OCI-M2 (cell line): Measurements from ENCODE around the gene CKB.

Experiments used
- DNase-seq: peaks from one replicate; lab custom pipeline; 2025; ENCODE audit not compliant: unreplicated experiment; lab: John Stamatoyannopoulos, UW

The CKB gene

DNA sequence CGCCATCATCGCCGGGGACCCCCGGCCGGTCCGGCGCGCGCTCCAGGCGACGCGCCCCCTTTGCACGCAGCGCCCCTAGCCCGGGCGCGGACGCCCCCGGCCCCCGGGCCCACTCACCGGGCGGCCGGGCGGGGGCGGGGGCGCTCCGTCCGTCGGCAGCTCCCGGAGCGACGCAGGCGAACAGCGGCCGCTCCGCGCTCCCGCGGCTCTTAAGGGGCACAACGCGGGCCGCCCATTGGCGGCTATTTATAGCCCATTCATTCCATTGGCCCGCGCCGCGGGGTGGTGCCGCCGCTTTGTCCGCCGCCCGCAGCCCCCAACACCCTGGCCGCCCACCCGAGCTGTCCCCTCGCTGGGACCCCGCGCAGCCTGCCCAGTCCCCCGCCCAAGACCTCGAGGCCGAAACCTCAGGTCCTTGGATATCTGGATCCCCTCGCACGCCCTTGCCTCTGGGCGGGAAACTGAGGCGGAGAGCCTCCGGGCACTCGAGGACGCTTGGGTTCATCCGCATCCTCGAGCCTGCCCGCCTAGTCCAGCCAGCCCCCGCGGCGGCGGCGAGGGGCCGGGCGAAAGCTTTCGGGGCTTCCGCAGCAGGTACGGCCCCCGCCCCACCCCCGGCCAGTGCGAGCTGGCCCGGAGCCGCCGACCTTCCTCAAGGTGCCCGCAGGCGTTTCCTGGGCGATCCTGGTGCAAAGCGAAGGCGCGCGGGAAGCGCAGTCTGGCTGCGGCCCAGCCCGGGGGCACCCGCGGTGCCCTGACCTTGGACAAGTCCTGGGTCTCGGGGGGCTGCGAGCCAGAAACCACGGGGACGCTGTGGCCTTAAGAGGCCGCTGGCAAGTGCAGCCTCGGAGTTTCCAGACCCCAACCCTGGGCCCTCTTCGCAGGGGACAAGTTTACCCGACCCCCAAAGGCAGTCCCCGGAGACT lies at the start of gene CKB:
Gene CKB, minus strand, starts transcription at position 182 of the 926 bp plus-strand sequence. CDS start 337 bp downstream, outside the sequence.
- DNase-seq = no peak

DNA sequence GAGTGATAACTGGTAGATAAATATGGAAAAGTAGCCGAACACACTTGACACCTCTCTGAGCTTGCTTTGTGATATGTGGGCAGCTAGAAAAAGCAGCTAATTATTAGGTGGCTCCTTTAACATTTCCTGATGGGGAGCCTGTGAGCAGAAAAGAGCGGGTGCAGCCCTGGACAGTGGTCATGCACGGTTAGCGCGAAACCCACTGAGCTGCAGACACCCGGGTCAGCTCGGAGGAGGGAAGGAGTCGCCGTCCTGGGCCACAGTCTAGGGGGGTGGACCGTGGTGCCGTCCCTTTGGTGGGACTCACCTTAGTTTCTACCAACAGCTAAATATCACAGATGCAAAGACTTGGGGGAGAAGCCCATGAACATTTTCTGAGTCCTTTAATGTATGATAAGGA lies 46.8 kb upstream of the CKB start:
- DNase-seq = no peak

DNA sequence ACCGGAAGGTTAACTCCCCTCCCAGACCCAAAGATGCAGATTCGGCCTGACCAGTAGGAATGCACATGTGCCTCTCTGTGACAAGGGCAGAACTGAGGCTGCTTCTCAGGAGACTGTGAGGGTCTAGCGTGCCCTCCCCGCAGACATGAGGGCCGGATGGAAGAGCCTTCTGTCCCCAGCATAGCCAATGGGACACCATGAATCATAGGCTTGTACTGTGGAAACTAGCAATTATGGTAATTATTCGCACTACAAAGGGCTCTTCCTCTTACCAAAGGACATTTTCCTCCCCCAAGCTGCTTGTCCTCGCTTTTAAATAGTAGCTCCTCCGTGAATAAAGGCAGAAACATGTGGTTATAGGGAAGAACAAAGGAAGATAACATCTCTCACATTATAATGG lies 46.3 kb upstream of the CKB start:
- DNase-seq = no peak

DNA sequence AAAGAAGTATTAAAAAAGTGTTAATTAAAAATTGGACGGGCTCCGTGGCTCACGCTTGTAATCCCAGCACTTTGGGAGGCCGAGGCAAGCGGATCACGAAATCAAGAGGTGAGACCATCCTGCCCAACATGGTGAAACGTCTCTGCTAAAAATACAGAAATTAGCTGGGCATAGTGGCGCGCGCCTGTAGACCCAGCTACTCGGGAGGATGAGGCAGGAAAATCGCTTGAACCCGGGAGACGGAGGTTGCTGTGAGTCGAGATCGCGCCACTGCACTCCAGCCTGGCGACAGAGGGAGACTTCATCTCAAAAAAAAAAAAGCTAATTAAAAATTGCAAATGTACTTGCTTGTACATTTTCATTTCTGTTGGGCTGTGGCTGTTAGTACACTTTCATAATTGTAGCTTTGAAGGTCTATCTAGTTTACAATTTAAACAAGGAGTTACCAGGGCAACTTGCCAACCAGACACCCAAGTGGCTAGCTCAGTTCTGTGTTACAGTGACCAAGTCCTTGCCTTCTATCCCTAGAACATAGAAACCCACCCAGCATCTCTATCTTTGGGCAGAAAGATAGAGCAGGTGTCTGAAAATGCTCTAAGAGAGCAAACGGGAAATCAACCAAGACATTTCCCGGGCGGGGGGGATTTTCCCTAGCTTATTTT lies 41.3 kb upstream of the CKB start:
- DNase-seq = no peak

DNA sequence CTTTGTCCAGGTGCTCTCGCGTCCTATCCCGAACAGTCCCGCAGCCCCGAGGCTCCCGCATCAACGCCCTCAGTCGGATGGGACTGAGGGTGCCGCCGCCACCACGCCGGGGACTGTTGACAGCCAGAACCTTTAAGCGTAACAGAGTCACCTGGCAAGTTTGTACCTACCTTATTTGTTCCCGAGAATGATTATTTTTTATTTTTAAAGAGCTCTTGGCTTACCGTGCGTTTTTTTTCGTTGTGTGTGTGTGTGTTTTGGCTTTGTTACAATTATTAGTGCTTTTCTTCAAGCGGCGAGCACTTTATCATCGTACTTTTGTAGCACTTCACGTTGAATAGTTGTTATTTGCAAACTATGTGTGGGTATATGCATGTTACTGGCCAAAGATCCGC lies 40.6 kb upstream of the CKB start:
- no peak for DNase-seq

DNA sequence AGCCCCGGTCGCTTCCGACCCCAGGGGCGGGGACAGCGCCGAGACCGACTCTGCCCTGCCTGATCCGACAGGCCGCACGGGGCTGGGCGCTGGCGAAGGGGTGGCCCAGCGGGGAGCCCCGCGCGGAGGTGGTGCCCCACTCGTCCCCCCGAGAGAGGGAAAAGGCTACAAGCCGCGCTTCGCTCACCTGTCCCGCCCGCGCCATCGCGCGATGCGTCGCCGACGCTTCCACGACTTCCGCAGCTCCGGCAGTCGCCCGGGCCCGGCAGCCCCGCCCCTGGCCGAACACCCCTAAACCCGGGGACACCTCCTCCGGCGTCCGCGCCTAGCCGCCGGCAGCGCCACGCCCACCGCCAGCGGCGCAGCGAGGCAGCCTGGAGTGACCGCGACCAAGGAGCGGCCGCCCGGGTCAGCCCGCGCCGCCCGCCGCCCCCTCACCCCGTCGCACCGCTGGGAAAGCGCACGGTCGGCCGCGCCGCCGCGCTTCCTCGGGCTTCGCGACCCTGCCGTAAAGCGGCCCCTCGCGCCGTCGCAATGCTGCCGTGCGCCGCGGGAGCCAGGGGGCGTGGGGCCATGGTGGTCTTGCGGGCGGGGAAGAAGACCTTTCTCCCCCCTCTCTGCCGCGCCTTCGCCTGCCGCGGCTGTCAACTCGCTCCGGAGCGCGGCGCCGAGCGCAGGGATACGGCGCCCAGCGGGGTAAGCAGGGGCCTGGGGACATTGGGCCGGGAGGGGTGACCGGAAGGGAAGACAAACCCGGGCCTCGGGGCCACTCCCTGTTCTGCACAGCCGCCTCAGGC lies 40.0 kb upstream of the CKB start, which contains the start of the genes BAG5 and COA8:
Gene BAG5, minus strand, starts transcription at position 229 of the 797 bp plus-strand sequence. CDS start 1,493 bp downstream, outside the sequence.
Gene COA8, plus strand, starts transcription at position 532 of the 797 bp plus-strand sequence. Its CDS starts 42 bp downstream, at position 574.
- peak; percentile 48 for DNase-seq

DNA sequence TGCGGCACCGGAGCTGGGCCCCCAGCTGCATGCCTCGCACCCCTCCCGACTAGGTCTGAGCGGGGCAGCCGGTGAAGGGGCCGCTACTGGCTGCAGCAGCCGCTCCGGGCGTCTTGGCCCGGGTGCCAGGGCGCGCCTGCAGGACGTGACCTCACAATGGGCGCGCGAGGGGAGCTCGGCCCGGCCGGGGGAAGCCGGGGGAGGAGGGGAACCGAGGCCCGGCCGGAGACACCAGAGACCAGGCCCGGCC lies 39.5 kb upstream of the CKB start:
- DNase-seq = no peak

DNA sequence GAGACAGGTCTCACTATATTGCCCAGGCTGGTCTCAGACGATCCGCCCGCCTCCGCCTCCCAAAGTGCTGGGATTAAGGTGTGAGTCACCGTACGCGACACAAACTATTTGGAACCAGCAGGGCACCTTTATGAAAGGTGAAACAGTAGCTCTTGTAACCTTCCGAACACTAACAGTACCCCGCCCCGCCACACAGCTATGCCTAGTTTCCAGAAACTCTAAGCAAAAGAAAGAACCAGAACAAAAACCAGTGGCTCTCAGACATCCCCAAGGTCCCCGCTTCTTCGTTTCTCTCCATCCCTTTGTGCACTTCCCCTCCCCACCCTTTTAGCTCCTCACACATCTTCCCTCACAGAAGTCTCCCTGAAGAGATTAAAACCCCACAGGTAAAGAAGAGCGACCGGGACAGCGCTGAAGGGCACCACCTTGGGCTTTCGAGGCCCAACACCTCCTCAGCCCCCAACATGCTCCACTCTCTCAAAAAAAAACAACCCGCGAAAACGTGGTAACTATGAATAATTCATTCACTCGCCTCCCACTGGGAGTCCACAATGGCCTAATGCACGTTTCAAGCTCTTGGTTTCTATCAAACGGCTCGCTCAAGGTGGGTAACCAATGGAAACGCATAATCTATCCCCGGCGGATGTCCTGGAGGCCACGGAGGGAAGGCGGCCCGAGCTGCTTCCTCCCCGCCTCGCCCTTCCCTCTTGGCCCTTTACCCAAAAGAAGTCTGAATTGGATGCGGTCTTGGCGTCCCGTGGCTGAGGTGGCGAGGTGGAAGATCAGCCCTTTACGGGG lies 39.0 kb upstream of the CKB start:
- DNase-seq = no peak

DNA sequence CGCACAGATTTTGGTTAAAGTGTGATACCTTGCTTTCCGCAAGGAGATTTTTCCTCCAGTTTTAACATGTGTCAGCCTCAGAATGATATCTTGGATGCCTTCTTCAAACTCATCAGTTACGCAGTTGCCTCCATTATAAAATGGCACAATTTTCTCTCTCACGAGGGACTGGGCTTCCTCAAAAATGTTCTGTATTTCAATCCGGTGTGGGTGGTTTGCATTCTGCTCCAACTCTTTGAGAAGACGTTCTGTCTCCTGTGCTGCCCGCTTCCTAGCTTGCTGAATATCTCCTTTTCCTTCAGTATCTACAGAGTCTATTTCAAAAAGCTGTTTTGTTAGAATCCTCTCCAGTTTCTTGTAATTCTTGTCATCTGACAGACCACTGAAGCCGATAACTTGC lies 38.1 kb upstream of the CKB start:
- no peak for DNase-seq

DNA sequence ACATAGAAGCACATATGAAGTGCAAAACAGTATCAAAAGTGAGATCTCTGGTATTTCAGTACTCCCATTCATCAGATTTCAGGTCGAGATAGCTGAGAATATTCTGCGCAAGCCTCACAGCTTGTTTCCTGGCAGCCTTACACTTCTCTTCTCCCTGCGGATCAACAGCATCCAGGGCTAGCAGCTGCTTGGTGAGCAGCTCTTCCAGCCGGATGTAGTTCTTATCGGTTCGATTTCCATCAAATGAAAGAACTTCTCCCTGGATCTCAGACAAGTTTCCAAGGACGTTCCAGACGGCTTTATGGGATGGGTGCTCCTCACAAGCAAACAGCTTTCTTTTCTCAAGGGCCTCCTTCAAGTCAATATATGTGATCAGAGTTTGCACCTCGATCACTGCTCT lies 37.1 kb upstream of the CKB start:
- DNase-seq = no peak

DNA sequence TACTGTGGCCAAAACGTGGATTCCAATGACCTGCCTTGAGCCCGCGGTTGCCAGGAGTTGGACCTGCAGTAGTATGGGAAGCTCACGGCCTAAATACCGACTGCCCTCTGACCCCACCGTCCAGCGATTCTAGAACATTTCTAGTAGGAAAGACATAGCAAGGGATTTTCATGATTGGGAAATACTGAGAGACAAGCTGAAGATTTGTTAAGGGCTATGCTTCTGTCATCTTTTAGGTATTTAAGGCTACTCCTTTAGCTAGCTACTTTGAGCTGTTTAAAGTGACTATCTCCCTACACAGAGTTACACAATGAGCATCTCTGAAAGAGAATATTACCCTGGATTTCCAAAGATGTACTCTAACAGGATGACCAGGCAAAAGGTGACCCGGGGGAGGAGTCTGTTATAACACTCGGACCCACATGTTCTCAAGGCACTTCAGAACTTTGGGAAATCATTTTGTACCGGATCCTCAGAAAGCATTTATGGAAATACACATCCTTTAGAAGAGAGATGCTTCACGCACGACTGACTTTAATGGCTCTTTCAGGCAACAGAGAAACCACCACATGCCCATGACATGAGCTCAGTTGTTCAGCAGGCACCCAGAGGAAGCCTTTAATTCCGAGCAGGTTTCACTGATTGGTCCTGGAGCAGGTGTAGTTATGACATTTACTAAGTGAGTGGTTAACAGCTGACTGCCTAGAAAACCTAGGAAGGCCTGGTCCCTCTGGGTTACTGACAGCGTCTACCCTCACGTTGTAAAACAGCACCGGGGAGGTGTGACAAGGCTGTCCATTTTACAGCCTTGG lies 35.6 kb upstream of the CKB start:
- DNase-seq = no peak

DNA sequence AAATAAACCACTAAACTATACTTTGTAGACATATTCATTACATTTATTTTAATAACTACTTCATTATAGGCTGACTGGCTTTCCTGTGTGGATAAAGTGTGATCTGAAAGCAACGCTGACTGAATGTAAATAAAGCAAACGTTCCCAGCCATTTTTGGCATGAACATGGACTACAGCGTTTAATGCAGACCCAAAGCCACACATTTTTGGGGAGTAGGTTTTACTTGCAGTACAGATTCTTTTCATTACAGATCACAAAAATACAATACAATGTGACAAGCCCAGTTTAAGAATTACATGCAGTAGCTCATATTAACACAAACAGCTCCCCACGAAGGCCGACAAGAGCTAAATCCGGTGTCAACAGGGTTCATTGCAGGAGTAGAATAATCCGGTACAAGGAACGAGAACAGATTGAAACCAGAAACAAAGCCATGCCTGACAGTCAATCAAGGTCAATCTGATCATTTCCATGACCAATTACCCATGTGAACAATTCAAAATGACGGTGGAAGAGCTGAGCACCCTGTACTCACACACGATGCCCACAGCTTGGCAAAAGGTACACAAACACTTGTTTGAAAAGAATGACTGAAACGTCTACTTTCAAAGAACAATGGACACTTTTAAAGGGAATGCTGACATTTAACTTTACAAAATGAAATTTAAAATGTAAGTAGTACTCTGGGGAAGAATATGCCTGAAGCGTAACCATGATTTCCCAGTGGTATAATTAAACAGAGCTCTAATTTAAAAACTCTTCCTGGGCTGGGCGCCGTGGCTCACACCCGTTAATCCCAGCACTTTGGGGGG lies 34.5 kb upstream of the CKB start:
- no peak for DNase-seq

DNA sequence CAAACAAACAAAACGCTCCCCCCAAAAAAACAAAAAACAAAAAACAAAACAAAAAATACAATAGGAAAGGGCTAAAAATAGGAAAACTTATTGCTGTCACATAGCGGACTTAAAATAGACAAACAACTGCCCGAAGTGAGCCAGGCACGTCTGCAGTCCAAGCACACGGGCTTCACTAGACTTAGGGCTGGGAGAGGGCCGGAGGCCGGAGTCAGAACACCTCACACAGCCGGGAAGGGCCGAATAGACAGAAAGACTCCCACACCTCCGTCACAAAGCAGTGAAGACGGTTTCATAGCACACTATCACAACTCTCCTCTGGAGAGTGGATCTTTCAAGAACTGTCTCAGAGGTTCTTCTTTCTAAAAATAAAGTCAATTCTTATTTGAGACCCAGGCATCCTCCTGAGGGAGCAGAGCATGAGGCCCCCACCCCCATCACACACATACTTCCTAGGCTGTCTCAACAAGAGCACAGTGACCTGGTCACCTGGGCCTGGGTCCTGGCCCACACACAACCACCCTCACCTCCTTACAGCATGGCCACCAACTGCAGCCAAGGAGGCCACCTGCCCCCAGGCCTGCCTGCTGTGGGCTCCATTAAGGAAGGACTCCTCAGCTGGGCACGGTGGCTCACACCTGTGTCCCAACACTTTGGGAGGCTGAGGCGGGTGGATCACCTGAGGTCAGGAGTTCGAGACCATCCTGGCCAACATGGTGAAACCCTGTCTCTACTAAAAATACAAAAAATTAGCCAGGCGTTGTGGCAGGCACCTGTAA lies 33.1 kb upstream of the CKB start:
- no peak for DNase-seq

DNA sequence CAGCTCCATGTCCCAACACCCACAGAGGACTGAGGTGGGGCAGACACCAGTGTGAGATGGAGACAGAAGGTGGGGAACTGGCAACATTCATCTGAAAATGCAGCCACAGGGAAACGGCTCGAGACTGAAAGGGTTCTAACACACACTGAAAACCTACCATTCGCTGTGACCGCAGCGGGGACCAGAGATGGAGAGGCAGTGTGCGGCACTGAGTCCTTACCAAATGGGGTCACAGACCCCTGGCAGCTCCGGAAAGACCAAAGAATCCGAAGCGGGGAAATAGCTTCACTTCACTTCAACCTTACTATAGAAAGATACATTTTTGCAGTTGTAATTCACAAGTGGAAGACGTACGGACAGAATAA lies 30.2 kb upstream of the CKB start:
- no peak for DNase-seq

DNA sequence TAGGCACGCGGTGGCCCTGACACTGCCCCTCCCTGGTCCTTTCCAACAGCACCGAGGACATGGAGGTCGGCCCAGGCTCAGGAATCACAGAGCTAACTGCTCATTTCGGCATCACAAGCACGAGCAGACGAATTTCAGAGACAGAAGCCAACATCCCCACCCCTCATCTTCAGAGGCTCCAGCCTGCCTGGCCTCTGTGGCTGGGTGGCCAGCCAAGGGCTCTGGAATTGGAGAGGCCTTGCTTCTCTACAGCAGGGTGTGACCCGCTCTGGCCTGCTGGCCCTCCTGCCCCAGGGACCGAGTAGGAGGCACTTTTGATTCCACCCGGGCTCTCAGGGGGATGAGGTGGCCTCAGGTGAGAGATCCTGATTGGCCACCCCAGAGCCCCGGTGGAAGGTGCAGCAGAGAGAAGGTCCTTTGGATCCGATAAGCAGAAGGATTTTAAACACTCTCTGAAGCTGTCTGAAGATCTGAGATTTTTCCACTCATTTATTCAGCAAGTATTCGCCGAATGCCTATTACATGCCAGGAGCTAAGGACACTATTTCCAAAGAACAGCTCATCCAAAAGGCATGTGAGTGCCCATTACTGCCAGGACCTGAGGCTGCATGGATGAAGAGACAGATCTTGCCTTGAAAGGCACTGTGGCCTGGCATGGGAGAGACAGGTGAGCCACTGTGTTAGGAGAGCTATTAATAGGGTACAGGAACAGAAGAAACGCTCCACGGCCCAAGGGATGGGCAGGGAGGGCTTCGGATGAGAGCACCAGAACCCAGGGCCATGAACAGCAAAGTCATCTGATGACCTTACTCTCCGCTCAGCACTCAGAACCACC lies 29.6 kb upstream of the CKB start:
- DNase-seq = no peak

DNA sequence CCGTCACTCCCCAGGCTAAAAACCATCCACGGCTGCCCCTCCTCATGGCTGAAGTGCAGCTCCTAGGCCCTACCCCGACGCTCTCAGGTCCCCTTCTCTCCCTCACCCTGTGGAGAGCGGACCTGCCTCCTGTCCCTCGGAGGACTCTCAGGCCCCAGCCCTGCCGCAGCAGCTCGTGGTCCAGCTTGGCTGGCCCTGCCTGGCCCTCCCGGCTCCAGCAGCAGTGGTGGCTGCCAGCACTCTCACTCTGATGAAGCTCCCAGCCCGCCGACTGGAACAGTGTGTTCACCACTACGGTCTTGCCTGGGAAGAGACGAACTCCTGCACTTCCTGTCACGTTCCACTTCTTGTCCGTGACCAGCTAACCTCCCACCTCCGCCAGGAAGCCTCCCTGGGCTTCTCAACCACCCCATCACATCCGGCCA lies 28.7 kb upstream of the CKB start:
- DNase-seq = no peak
